HG02884 (cell line): ENCODE measurements around the gene CMPK1.

ENCODE experiments used
- ATAC-seq: cut with Tn5 transposase; IDR thresholded peaks from one replicate; pipeline ENCODE4 v1.9.1; 2021; ENCODE audit warnings: mild to moderate bottlenecking, moderate library complexity; ENCODE audit not compliant: unreplicated experiment

CMPK1 gene

GRCh38 chr1:47418681-47419325 lies 85.2 kb downstream of the CMPK1 start:
- no peak for ATAC-seq

GRCh38 chr1:47420547-47420946 lies 87.0 kb downstream of the CMPK1 start:
- ATAC-seq: no peak

GRCh38 chr1:47423872-47424271 lies 90.3 kb downstream of the CMPK1 start:
- no peak for ATAC-seq

- no peak for ATAC-seq
Measured at GRCh38 chr1:47424336-47424982, 90.9 kb downstream of the CMPK1 start.
